ENCODE data around the gene ITGB5.

GRCh38 chr3:124802702-124803101 lies 84.5 kb downstream of the ITGB5 start:
- TF ChIP-seq CTCF (conservative IDR thresholded peaks at IDR 0.05; ENCODE audit: low read depth, low read length) (no peak), EZH2 (IDR thresholded peaks at IDR 0.05; ENCODE audit: borderline replicate concordance, low read depth, low read length, poor library complexity, severe bottlenecking) (no peak)
